HG03565 (cell line): Measurements from ENCODE around the gene TNFRSF1A.
"Not testable (repeated sequence)": the region's sequence is repeated elsewhere in the genome, so short reads cannot be mapped to it uniquely, and the experiment has no call there.

Experiments
- ATAC-seq: cut with Tn5 transposase; IDR thresholded peaks from one replicate; pipeline ENCODE4 v1.9.1; 2021; ENCODE audit warnings: mild to moderate bottlenecking, moderate library complexity; ENCODE audit not compliant: unreplicated experiment

TNFRSF1A gene

DNA sequence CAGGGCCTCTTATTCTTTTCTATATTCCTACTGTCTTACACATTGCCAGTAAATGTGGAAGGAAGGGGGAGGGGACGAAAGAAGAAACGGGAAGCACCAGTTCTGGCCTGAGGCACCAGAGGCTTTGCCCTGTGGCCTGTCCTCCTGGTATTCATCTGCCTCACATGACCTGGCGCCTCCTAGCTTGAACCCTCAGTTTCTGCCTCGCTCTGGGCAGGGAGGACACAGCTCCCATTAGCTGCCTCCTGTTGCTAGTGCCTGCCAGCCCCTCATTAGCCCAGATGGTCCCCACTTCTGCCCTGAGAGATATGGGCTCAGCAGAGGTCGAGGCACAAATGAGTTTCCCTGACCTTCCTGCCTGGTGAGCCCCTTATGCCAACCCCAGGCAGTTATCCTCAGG is 34.3 kb downstream of the TNFRSF1A start:
- ATAC-seq = no peak

- no peak for ATAC-seq
These were observed 35.2 kb downstream of the TNFRSF1A start for GRCh38 chr12:6306599-6307220.

- ATAC-seq = no peak
These were observed 35.7 kb downstream of the TNFRSF1A start for GRCh38 chr12:6306151-6306550.

DNA sequence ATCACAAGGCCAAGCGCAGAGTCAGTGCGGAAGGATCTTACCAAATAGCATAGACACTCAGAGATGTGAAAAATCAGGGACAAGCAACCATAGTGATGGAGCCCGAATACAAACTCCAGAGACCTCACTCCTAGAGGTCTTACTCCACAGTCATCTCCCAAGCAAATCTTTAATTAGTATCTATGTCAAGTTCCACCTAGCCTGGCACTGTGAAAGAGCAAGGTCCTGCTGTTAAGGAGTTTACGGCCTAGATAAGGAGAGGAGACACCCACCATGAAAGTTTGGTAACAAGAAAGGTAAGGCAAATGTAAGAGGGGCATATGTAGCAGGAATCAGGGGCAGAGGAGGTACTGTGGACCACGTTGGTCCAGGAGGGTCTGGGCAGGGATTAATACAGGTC is 38.8 kb downstream of the TNFRSF1A start:
- no peak for ATAC-seq

DNA sequence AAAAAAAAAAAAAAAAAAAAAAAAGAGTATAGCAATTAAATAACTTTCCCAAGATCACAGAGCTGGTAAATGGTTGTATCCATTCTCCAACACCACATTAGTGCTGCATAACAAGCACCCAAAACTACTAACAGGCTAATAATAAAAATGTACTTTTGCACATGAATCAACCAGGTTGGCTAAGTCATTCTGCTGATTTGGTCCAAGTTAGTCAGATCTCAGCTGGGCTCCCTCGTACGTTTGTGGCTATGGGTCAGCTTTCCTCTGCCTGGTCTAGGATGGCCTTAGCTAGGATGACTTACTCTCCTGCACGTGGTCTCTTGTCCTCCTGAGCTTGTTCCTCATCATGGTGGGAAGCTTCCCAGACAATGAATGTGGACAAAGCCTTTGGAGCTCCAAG is 39.3 kb downstream of the TNFRSF1A start:
- no peak for ATAC-seq

DNA sequence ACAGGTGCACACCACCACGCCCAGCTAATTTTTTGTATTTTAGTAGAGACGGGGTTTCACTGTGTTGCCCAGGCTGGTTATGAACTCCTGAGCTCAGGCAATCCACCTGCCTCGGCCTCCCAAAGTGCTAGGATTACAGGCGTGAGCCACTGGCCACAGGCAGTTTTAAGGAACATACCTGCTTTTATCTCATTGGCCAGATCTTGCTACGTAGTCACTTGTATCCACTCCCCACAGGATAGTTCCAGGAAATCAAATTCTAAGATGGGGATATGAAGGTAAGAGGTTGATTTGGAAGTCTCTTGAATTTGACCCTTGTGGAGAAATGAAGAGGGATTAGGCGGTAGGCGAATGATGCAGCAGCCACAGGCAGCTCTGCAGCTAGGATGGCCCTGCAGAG is 40.2 kb downstream of the TNFRSF1A start:
- ATAC-seq = no peak

GRCh38 chr12:6297170-6297569 is 44.7 kb downstream of the TNFRSF1A start:
- ATAC-seq = no peak

- ATAC-seq = no peak
These were observed 46.6 kb downstream of the TNFRSF1A start for GRCh38 chr12:6295094-6295811.

GRCh38 chr12:6294156-6295093 is 47.5 kb downstream of the TNFRSF1A start:
- ATAC-seq = no peak

DNA sequence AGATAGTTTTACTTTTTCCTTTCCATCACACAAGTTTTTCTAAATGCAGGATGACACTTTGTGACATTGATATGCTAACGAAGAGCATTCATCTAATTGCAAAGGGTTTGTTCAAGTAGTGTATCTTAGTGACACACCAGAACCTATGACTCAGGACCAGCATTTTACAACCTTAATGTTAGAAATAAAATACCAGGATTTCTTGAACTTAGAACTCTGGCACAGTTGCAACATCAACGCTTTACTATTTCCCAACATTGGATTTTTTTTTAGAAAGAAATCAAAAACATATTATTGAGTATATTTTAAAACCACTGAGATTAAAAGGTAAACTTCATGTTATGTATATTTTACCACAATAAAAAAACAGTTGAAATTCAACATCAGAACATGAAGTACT is 49.3 kb downstream of the TNFRSF1A start:
- ATAC-seq = no peak

DNA sequence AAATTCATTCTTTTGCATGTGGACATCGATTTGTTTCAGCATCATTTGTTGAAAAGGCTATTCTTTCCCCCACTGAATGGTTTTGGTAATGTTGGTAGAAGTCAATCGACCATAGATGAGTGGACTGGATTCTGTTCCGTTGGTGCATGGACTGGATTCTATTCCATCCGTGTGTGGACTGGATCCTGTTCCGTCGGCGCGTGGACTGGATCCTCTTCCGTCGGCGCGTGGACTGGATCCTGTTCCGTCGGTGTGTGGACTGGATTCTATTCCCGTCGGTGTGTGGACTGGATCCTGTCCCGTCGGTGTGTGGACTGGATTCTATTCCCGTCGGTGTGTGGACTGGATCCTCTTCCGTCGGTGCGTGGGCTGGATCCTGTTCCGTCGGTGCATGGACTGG is 52.0 kb downstream of the TNFRSF1A start:
- not testable (repeated sequence) for ATAC-seq

GRCh38 chr12:6289081-6289480 is 52.8 kb downstream of the TNFRSF1A start:
- ATAC-seq = not testable (repeated sequence)

DNA sequence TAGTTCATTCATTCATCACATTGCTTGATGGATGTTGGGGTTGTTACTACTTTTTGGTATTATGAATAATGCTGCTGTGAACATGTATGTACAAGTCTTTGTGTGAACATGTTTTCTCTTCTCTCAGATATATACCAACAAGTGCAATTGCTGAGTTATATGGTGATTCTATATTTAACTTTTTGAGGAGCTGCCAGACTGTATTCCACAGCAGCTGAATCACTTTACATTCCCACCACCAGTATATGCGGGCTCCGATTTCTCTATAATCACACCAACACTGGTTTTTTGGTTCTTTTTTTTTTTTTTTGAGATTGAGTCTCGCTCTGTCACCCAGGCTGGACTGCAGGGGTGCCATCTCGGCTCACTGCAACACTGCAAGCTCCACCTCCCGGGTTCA is 53.6 kb downstream of the TNFRSF1A start:
- no peak for ATAC-seq

GRCh38 chr12:6285532-6286306 is 56.2 kb downstream of the TNFRSF1A start:
- no peak for ATAC-seq

DNA sequence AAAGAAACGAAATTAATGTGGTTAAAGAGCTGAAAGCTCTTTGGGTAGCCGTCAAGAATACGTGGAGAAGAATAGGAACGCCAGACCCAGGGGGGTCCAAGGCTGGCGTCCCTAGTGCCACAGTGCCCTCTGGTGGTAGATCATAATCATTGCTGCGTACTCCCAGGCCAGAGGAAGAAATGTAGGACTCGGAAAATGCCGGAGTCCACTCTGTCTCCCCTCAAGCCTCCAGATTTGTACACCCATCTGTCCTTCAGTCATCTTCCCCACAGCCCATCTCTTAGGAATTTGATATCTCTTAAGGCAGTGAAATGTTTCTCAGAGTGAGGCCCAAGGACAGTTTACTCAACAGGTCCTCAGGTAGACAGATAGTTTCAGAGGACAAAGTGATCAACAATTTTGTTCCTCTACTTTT is 56.8 kb downstream of the TNFRSF1A start:
- no peak for ATAC-seq

- ATAC-seq = no peak
These were observed 57.6 kb downstream of the TNFRSF1A start for GRCh38 chr12:6284273-6284672.

DNA sequence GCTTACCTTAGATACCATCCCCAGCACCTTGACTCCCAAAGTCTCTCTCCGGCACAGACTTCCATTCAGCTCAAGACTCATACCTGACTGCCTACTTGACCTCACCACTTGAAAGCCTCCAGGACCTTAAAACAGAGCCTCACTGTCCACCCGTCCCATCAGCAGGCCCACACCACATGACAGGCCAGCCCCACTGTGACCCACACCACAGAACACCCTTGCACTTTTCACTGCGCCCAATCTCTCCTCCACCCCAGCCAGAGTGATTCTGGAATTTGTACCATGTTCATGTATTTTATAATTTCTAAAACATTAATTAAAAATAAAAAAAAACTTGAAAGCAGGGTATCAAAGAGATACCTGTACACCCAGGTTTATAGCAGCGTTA is 59.4 kb downstream of the TNFRSF1A start:
- no peak for ATAC-seq

DNA sequence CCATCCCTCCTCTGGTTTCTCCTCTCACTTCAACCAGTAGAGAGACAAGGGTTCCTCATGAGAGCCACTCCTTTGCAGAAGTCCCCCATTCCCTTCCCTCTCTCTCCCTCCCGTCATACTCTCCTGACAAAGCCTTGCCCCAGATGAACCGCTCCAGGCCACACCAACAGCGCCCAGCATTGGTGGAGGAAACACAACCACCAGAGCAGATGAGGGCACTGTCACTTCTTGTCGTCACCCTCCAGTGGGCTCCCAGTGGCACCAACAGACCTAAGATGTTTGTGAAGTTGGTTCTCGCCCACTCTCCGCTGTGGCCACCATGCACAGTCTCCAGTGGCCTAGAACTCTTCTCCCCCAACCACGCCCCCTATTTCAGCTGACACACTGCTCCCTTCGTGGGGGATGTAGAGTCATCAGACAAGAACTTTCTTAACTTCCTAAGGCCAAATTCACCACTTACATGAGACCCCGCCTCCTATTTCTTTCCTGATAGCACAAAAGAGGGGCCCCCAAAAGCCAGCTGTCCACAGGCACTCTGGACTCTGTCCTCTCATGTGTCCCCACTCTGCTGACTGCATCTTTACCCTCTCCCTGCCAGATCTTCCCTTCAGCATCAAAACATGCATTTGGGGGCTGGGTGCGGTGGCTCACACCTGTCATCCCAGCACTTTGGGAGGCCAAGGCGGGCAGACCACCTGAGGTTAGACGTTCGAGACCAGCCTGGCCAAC is 60.6 kb downstream of the TNFRSF1A start:
- no peak for ATAC-seq

- ATAC-seq = no peak
These were observed 61.2 kb downstream of the TNFRSF1A start for GRCh38 chr12:6280672-6281071.

- ATAC-seq = no peak
These were observed 61.8 kb downstream of the TNFRSF1A start for GRCh38 chr12:6280053-6280469.
